ENCODE measurements around the gene VOPP1. TPM values are rescaled to one million over a fixed set of nuclear protein-coding genes. Genes with fewer than 3 reads are reported as not detected.

VOPP1 gene
- total and polyA plus RNA-seq, 2 experiments from 2014 or later: 27.5 to 86.5 TPM

GRCh38 chr7:55533050-55533728 is 39.1 kb downstream of the VOPP1 start:
- Histone ChIP-seq H4K20me1 (ENCODE audit: insufficient read depth) (peaks cover 27% of the 10 kb centered on the region), H3K9ac (no peak overlapping the region), H3K9me2 (ENCODE audit: insufficient read depth) (no peaks in the 10 kb centered on the region), H3K4me2 (ENCODE audit: unreplicated experiment) (peak overlapping the region; percentile 13), H3F3A (ENCODE audit: insufficient read depth) (peaks cover 44% of the 10 kb centered on the region), H3K27me3 (replicated peaks; ENCODE audit: insufficient read depth) (no peaks in the 10 kb centered on the region), H3K36me3 (ENCODE audit: low read depth) (no peaks in the 10 kb centered on the region), H3K4me1 (ENCODE audit: insufficient read depth) (peaks cover 43% of the 10 kb centered on the region), H3K27ac (0 out of 2 replicates have a peak overlapping the region, but pooled peaks have one; percentile 6), H3K9me3 (ENCODE audit: low read depth) (no peaks in the 10 kb centered on the region), H3K79me2 (ENCODE audit: insufficient read depth) (peaks cover 89% of the 10 kb centered on the region), H3K4me3 (no peak overlapping the region), H2AFZ (no peak overlapping the region)
- no peak for TF ChIP-seq EZH2 (IDR thresholded peaks at IDR 0.05; ENCODE audit: insufficient read depth, poor library complexity, severe bottlenecking)
- peak; percentile 67 for DNase-seq
- in situ Hi-C loops (cut with MboI): no loop called here
- 50 to 52% methylated on average over 4 of the region's 4 CpGs for WGBS, 2 experiments (ENCODE audit: low coverage in 1 of 2, low lambda C conversion rate in 2 of 2, missing lambda C conversion rate in 2 of 2)

GRCh38 chr7:55532150-55532917 is 40.0 kb downstream of the VOPP1 start:
- no peak for TF ChIP-seq EZH2phosphoT487 (IDR thresholded peaks at IDR 0.05; ENCODE audit: insufficient read depth, low read depth)
- no peak for TF ChIP-seq EZH2 (IDR thresholded peaks at IDR 0.05; ENCODE audit: insufficient read depth, poor library complexity, severe bottlenecking)
- WGBS, 2 experiments (ENCODE audit: low coverage in 1 of 2, low lambda C conversion rate in 2 of 2, missing lambda C conversion rate in 2 of 2): 86 to 90% methylated on average over 8 of the region's 8 CpGs
- DNase-seq: no peak

GRCh38 chr7:55531536-55531935 is 40.8 kb downstream of the VOPP1 start:
- Histone ChIP-seq H3K79me2 (ENCODE audit: insufficient read depth) (peaks cover 89% of the 10 kb centered on the region), H3K4me3 (no peak overlapping the region), H3K4me2 (ENCODE audit: unreplicated experiment) (no peak overlapping the region), H3K27ac (no peak overlapping the region), H3K9me3 (ENCODE audit: low read depth) (no peaks in the 10 kb centered on the region), H3F3A (ENCODE audit: insufficient read depth) (peaks cover 40% of the 10 kb centered on the region), H4K20me1 (ENCODE audit: insufficient read depth) (peaks cover 28% of the 10 kb centered on the region; the same call in 1 of the 2 replicates), H3K27me3 (replicated peaks; ENCODE audit: insufficient read depth) (no peaks in the 10 kb centered on the region), H3K4me1 (ENCODE audit: insufficient read depth) (peaks cover 38% of the 10 kb centered on the region), H3K36me3 (ENCODE audit: low read depth) (no peaks in the 10 kb centered on the region), H2AFZ (no peak overlapping the region), H3K9ac (no peak overlapping the region), H3K9me2 (ENCODE audit: insufficient read depth) (no peaks in the 10 kb centered on the region)
- TF ChIP-seq EZH2phosphoT487 (IDR thresholded peaks at IDR 0.05; ENCODE audit: insufficient read depth, low read depth) (no peak), EZH2 (IDR thresholded peaks at IDR 0.05; ENCODE audit: insufficient read depth, poor library complexity, severe bottlenecking) (no peak)
- in situ Hi-C loops (cut with MboI): no loop called here
- WGBS, 2 experiments (ENCODE audit: low coverage in 1 of 2, low lambda C conversion rate in 2 of 2, missing lambda C conversion rate in 2 of 2): 91% methylated on average over 5 of the region's 5 CpGs
- no peak for DNase-seq

More at GRCh38 chr7:55532150-55532917, 40.0 kb downstream of the VOPP1 start:
- Histone ChIP-seq H2AFZ (no peak overlapping the region), H3K4me2 (ENCODE audit: unreplicated experiment) (no peak overlapping the region), H3K27me3 (replicated peaks; ENCODE audit: insufficient read depth) (no peaks in the 10 kb centered on the region), H3K9ac (no peak overlapping the region), H4K20me1 (ENCODE audit: insufficient read depth) (peaks cover 28% of the 10 kb centered on the region; the same call in 1 of the 2 replicates), H3K9me2 (ENCODE audit: insufficient read depth) (no peaks in the 10 kb centered on the region), H3K27ac (no peak overlapping the region), H3K36me3 (ENCODE audit: low read depth) (no peaks in the 10 kb centered on the region), H3K4me1 (ENCODE audit: insufficient read depth) (peaks cover 38% of the 10 kb centered on the region), H3K4me3 (no peak overlapping the region), H3F3A (ENCODE audit: insufficient read depth) (peaks cover 40% of the 10 kb centered on the region), H3K79me2 (ENCODE audit: insufficient read depth) (peaks cover 89% of the 10 kb centered on the region), H3K9me3 (ENCODE audit: low read depth) (no peaks in the 10 kb centered on the region)
- in situ Hi-C loops (cut with MboI): no loop called here

GRCh38 chr7:55527307-55527706 is 45.0 kb downstream of the VOPP1 start:
- DNase-seq: no peak
- 65 to 68% methylated on average over 4 of the region's 4 CpGs for WGBS, 2 experiments (ENCODE audit: low coverage in 1 of 2, low lambda C conversion rate in 2 of 2, missing lambda C conversion rate in 2 of 2)
- no peak overlapping the region for H3K9ac ChIP-seq
- no peaks in the 10 kb centered on the region for H3K36me3 ChIP-seq (ENCODE audit: low read depth)
- peaks cover 100% of the 10 kb centered on the region for H3K79me2 ChIP-seq (ENCODE audit: insufficient read depth)
- H3K27ac ChIP-seq: no peak overlapping the region
- no peak for TF ChIP-seq EZH2 (IDR thresholded peaks at IDR 0.05; ENCODE audit: insufficient read depth, poor library complexity, severe bottlenecking)
- no peak for TF ChIP-seq EZH2phosphoT487 (IDR thresholded peaks at IDR 0.05; ENCODE audit: insufficient read depth, low read depth)
- no peaks in the 10 kb centered on the region for H3K9me2 ChIP-seq (ENCODE audit: insufficient read depth)
- H3K9me3 ChIP-seq (ENCODE audit: low read depth): no peaks in the 10 kb centered on the region
- H3K4me2 ChIP-seq (ENCODE audit: unreplicated experiment): no peak overlapping the region
- H3K4me1 ChIP-seq (ENCODE audit: insufficient read depth): peaks cover 10% of the 10 kb centered on the region
- peaks cover 20% of the 10 kb centered on the region for H4K20me1 ChIP-seq (ENCODE audit: insufficient read depth)
- in situ Hi-C loops (cut with MboI): no loop called here
- no peaks in the 10 kb centered on the region for H3K27me3 ChIP-seq (replicated peaks; ENCODE audit: insufficient read depth)
- H3K4me3 ChIP-seq: no peak overlapping the region
- H2AFZ ChIP-seq: no peak overlapping the region
- peaks cover 12% of the 10 kb centered on the region for H3F3A ChIP-seq (ENCODE audit: insufficient read depth)

All from GM23248 (cell line).